Measurements from ENCODE around the gene ANO7.

Gene ANO7

DNA sequence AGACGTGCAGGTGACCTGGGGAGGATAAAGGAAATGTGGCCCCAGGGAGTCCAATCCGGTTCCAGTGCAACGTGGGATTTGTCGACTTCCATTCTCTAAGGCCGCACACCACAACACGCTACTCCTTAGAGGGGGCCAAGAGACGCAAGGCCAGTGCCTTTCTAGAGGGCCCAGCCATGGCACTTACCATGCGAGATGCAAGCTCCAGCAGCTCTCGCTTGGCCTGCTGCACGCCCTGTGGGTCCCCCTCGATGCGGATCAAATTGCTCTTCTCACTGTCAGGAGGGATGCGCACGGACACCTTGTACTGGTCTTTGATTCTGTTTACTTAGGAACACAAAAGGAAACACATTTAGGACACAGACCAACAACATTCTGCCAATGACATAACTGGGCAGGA is 61.2 kb downstream of the ANO7 start:
- DNase-seq (ENCODE audit: low read depth in 2 of 2), result no peak

DNA sequence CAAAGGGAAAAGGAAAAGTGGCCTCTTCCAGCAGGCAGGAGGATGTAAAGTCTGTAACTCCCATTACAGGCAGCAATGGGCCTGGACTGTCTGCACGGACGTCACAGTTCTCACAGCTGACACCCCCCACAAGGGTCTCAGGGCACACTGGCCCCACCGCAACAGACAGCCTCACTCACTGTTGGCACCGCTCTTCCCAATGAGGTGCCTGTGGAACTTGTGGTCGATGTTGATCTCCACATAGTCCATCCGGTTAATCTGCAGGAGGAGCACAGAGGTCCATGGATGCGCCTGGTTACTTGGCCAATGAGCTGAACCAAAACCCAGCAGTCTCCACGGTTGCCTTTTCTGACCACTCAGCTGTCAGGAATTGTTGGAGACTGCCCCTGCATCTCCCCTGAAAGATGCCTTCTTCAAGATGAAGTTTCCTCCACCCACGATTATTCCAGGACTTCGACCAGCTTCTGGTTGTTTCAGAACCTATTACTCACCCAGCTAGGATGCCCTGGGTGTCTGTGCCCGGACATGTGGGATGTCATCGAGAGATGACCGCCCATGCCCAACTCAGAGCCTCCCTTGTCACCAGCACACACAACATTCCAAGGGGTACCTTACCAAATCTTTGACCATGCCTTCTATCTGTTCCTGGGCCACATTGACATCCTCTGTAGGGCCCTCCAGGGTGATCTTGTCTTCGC is 64.5 kb downstream of the ANO7 start:
- no peak for DNase-seq (ENCODE audit: low read depth in 2 of 2)

DNA sequence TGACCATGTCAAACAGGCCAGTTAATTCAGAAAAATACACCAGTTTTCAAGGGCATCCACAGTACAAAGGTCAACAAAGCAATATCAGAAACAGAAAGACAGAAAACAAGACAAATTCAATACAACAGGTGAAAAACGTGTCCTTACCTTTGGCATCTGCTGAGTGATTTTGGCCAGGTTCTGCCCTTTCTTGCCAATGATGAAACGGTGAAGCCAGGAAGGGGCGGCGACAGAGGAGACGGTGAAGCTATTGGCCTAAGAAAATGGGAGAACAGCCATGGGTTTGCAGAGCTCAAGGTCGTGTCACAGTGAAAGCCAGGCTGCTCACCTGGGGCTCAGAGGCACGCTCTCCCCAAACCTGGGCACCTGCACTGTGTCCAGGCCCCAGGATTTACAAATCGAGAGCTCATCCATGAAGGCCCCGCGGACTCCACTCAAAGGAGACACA is 66.5 kb downstream of the ANO7 start:
- no peak for DNase-seq (ENCODE audit: low read depth in 2 of 2)

DNA sequence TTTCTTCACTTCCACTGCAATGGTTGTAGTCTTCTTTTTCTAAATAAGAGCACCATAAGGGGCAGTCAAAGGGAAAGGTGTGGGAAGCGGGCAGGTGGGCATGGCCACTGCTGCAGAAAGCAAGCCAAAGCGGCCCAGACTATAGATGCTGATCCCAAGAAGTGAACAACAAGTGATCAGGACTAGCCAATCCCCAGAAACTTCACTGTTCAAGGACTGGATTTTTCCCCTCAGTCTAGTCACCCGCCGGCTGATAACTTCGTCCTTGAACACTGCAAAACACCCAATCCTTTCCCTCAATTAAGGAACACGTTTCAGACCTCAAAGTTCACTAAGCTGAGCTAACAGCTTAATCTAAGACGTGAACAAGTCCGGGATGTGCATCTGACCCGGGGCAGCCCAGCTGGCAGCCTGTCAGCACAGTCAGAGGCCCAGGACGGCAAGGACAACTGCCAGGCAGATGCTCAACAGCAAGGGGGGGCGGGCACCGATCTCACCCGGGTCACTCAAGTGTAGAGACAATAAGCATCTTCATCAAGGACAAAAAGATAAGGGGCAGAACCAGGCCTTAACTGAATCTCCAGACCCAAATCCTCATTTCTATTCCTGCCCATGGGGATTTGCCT is 67.2 kb downstream of the ANO7 start:
- DNase-seq (ENCODE audit: low read depth in 2 of 2), result no peak

DNA sequence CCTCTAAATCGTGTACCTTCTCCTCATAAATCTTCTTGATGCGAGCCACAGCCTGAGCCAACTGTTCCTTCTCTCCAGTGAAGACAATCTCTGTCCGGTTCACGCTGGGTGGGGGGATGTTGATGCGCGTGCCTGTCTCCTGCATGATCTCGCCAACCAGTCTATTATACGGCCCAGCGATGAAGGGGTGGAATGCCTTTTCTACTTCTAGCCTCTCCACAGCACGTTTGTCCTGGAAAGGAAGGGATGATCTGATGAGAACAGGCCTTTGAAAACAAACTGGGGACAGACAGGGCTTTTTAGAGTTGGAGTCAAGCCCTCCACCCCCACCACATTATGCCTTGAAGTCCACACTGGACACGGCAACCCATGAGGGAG is 67.7 kb downstream of the ANO7 start:
- no peak for DNase-seq (ENCODE audit: low read depth in 2 of 2)

DNA sequence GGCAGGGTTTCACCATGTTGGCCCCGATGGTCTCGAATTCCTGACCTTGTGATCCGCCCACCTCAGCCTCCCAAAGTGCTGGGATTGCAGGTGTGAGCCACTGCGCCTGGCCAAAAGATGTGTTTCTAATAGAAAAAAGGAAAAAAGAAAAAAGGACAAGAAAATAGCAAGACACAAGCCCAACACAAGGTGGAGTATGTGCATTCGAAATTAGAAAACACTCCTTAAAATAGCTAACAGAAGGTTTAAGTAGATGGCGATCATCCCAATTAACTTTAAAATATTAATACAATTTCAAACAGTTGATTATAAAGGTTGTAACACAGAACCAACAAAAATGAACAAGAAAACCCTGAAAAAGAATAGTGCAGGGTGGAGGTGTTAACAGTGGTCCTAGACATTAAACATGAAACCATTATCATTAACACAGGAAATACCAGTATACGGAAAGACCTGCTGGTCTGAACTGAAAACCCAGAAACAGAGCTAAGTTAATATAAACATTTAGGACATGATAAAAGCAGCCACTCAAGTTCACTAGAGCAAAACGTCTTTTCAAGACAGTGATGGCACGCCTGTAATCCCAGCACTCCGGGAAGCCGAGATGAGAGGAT is 69.0 kb downstream of the ANO7 start:
- DNase-seq (ENCODE audit: low read depth in 2 of 2), result no peak

DNA sequence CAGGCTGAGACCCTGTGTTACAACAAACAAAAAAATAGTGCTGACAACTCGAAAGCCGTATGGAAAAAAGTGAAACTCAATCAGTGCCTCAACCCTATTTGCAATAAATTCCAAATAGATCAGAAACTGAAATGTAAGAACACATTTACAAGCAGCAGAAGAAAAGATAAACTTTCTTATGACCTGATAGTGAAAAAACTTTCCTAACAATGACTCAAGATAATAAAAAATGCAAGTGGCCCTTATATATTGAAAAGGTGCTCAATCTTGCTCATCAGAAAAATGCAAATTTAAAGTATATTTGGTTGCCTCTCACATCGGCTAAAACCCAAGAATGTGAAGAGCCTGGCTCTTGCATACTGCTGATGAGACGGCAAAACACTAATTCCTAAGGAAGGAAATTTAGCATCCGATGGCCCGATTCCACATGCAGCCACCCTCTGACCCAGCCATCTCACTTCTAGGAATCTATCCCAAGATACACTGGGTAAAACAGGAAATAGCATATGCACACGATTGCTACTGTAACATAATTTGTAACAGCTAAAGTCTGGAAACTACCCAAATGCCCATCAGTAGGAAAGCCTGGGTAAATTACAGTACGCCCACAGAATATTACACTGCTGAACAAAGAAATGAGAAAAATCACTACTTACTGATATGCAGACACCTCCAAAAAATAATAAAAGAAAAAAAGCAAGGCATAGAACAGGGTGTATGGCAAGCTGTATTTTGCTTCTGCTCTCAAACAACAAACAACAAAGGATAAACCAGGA is 70.2 kb downstream of the ANO7 start:
- no peak for DNase-seq (ENCODE audit: low read depth in 2 of 2)

DNA sequence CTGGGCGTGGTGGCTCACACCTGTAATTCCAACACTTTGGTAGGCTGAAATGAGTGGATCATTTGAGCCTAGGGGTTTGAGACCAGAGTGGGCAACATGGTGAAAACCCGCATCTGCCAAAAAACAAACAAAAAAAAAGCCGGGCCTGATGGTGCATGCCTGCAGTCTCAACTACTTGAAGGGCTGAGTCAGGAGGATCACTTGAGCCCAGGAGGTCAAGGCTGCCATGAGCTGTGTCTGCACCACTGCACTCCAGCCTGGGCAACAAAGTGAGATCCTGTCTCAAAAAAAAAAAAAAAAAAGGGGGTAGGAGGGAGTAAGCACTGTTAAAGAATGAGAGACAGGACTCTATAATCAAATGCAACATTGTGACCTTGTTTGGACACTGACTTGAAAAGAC is 72.4 kb downstream of the ANO7 start:
- DNase-seq (ENCODE audit: low read depth in 2 of 2), result no peak

DNA sequence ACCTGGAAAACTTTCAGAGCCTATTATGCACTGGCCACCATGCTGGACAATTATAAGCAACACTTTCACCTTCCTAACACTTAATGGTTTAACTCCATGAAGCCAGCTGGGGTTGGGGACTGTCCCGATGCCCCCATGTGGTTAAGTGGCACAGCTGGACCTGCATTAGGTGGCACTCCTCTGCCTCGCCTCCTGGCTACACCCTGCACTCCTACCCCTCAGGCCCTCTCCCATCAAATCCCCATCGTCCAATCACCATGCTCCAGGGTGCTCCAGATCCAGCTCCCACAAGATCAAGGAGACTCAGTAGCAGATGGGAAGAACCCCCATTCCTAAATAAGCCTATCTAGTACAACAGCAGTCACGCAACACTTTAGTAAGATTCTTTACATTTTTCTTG is 73.2 kb downstream of the ANO7 start:
- no peak for DNase-seq (ENCODE audit: low read depth in 2 of 2)

DNA sequence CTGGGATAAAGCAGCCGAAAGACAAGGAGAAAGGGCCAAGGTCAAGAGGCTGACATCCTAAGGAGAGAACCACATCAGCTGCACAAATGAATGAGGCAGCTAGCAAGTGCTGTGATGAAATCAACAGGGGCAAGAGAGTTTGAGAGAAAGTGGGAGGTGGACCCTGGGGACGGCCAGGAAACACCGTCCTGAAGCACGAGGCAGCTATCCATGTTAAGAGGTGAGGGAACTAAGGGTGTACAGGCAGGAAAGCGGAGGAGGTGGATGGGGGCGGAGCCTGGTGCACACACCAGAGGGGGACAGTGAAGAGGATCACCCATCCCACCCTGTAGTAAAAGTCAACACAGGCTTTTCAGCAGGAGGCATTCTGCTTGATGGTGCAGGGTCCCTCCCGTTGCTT is 74.6 kb downstream of the ANO7 start:
- DNase-seq (ENCODE audit: low read depth in 2 of 2), result no peak

DNA sequence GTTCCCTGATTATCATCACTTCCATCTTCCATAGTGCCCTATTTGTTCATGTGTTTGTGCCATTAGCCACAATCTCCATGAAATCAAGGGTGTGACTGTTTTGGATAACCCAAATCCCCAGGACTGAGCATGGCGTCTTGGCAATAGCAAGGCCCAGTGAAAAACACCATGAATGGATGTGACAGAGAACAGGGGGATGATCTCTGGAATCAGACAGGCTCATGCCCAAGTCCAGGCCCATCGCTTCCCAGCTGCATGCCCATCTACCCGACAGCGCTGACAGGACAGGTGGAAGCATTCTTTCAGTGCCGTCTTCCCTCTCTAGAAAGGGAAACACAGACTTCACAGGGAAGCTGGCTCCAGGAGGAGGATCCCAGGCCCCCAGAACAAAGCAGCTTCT is 77.0 kb downstream of the ANO7 start:
- DNase-seq (ENCODE audit: low read depth in 2 of 2), result no peak

DNA sequence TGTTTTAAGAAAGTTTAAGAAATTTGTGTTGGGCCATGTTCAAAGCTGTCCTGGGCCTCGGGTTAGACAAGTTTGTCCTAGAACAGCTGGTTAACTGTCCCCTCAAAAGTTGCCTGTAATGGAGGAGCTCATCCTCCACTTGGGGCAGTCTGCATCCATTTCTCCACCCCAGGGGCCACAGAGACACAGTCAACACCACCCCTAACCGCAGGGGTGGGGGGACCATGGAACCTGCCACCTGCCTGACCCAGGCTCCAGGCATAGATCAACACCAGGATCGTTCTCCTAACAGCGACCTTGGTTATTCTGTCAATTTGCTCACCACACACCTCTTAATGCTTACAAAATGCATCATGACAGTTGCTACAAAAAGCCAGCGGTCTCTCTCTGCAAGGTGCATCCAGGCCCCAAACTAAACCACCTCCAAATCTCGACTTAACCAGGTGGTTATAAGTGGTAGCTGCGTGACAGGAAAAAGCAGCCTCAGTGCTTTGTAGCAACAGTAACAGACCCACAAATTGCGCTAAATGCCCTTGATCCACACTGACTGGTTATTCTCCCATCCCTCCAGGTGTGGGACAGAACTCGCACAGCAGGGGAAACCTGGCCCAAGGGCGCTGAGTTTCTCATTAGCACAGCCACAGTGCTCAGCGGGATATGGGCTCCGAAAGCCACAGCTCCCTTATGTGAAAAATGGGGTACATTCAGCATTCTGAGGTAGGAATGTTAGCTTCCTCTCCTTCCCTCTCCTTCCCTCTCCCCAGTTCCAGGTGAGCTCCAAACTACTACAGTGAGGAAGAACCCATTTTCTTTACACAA is 79.0 kb downstream of the ANO7 start:
- no peak for DNase-seq (ENCODE audit: low read depth in 2 of 2)

DNA sequence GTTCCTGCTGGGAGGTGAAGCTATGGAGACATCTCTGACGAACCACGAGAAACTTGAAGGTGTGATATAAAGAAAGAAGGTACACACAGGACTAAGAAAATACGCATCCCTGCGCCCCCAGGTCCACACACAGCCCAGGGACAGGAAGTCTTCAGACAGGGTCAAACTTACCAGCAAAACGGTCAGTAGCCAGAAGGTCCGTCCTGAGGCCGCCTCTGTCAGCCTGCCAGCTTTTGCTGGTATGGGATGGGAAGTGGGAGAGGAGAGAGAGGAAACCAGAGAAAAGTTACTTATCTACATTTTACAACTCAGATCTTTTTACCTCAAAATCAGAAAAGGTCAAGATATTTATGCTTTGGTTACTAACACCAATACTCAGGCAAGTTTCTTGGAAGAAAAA is 79.8 kb downstream of the ANO7 start:
- no peak for DNase-seq (ENCODE audit: low read depth in 2 of 2)

DNA sequence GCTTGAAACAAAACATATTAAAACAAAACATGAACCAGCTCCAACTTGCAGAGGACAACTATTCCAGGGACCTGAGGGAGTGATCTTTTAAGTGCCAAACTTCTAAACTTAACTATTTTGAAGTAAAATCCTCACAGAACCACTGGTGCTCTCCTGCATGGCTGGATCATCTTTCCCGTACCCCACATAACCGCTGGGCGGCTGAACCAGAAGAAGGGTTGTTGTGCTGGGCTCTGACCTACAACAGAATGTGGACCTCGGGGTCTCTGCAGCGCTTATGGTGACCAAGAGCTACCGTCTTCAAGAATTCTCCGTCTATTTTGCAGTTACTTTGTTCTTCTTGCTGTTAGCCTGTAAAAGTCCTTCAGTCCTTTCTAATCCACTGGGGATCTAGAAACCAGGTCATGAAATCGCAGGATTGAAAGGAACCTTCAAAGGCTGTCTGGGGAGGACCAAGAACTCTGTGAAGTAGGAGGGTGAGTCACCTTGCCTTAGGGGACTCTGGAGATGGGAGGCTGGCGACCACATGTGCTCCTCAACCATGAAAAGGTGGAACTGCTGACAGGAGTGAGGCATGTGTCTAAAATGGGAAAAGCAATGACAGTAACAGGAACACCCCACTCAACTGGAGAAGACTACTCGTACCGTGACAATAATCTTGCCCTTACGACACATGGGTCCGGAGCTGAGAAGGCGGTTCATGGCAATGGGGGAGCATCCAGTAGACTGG is 80.4 kb downstream of the ANO7 start:
- no peak for DNase-seq (ENCODE audit: low read depth in 2 of 2)

DNA sequence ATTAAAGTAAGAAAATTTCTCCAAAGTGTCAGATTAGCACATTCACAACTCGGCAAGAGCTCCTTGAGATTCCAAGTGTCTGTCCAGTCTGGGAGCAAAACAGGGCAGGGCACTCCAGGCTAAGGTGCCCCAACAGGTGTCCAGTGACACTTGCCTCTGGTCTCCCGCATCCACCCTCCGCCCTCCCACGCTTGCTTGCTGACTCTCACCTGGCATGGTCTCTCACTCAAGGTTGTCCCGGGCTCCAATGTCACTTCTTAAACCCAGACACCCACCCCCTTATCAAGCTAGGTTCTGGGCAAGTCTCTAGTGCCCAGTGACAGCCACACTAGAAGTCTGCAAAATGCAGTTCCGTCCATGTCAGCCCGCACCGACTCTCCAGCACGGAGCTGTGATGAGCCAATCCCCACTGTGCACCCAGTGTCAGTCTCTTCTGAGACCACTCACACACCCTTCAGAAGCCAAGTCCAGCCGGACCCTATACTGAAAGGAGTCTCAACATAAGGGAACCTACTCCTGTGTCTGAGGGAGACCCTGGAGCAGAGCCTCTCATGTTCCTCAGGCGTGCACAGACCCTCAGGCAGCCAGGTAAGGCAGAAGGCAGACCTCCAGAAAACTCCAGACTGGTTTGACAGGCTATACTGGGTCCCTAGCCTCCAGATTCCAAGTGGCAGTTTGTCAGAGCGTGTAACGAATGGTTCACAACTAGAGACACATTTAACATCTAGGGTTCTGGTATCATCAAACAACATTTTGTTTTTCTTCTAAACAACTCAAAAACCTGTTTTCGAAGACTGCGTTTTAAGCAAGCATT is 81.4 kb downstream of the ANO7 start:
- no peak for DNase-seq (ENCODE audit: low read depth in 2 of 2)

DNA sequence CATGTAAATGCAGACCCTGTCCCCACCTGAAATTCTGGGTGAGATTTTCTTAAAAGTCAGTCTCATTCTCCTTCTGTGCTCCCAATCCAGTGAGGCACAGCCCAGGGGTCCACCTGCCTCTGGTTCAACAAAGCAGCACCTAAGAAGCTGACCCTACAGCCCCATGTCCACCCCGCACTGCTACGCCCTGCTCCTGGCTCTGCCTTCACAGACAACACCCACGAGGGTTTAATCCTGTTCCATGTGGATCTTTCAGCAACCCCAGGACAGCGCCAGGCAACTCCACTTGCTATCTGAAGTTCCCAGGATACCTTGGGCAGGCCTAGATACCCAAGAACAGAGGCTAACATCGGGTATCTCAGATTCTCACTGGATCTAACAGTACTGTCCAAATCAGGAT is 82.1 kb downstream of the ANO7 start:
- no peak for DNase-seq (ENCODE audit: low read depth in 2 of 2)

DNA sequence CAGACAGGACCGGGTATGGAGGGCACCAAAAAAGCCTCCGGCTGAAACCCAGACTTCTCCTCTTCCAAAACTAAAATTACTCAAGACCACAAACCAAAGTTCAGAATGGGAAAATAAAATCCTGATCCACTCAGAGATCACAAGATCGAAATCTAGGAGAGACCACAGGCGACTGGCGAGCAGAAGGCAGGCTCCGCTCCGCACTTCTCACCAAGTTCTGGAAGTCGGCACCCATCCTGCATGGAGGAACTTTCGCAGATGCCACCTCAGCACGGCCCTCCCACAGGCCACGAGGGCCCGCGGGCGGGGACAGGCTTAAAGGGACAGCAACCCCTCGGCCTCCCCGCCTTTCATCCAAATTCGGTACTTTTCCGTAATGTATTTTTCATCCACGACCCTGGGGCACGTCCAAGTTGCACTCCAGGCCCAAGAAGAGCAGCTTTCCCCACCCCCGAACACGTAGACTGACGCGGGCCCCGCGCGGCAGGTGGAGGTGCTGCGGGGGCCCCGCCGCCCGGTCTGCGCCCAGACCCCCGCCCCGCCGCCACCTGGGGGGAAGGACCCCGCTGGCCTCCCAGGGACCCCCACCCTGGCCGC is 83.3 kb downstream of the ANO7 start:
- DNase-seq (ENCODE audit: low read depth in 2 of 2), result peak; percentile 47 to 48

DNA sequence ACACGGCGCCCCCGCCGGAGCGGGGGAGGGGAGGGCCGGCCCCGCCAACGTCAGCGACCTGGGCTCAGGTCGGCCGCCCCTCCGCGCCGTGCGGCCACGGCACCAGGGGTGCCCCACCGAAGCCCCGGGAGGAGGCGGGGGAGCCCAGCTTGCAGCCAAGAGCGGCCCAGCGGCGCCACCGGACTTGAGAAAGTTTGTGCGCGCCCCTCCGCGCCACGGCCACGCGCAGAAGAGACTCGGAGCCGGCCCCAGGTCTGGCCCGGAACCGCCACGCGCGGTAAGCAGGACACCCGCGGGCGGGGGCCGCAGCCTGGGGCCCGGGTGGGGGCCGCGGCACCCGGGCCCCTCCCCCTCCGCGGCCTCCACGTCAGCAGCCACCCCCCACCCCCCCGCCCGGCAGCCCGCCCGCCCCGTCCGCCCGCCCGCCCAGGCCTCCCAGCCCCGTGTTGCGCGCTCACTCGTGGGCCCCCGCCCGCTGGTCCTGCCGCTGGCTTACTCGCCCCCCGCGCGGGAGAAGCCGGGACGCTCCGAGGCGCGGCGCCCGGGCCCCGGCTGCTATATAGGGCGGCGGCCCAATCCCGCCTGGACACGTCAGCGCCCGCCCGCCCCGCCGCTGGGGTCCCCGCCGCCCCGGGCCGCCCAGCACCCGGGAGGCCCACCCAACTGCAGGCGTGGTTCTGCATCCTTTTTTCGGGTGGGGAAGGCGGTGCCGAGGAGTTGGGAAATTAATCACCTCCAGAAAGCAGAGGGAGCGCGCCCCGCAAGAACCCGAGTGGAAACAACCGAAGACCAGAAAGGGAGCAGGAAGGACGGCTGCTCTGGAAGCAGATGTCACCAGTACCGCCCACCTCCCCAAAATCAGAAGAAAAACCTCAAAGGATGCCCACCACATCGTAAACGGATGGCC is 84.1 kb downstream of the ANO7 start:
- peak; percentile 15 to 26 for DNase-seq (ENCODE audit: low read depth in 2 of 2)

Data from stimulated activated CD4-positive, alpha-beta T cell treated with anti-CD3 and anti-CD28 coated beads, Interleukin-4, amount 100 ng/mL, for 48 hours (primary cell).